Measurements from ENCODE around the gene LSS. TPM values are rescaled to one million over a fixed set of nuclear protein-coding genes. Genes with fewer than 3 reads are reported as not detected.
A peak's percentile ranks its signal among the peaks of the same experiment; 100 is the strongest.
"Not testable (repeated sequence)": the region's sequence is repeated elsewhere in the genome, so short reads cannot be mapped to it uniquely, and the experiment has no call there.

The LSS gene
- total RNA-seq, 1 experiment from 2014 or later, result 130 TPM

DNA sequence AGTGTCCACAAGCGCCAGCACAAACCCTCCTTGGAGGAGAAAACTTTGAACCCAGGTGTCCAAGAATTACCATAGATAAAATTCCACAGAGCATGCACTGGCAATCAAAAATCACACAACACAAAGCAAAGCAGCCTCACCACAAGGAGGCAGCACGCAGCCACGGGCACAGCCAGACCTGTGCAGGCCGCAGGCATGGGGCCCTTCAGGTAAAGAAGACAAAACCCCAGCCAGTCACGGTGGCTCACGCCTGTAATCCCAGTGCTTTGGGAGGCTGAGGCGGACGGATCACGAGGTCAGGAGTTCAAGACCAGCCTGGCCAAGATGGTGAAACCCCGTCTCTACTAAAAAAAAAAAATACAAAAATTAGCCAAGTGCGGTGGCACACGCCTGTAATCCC, 81.1 kb downstream of the LSS start:
- H3K36me3 ChIP-seq (ENCODE audit: insufficient read depth, low read length, poor library complexity, severe bottlenecking); intact Hi-C loops (cut with micrococcal nuclease; ENCODE audit: unreplicated experiment); POLR2A ChIA-PET (ENCODE audit: low non-redundant PET); H3K9me3 ChIP-seq (ENCODE audit: low read depth, low read length, poor library complexity, severe bottlenecking); H3K27me3 ChIP-seq (replicated peaks; ENCODE audit: insufficient read depth, low read depth, low read length, poor library complexity); H3K4me3 ChIP-seq (ENCODE audit: low read depth, low read length, poor library complexity, severe bottlenecking); H3K27ac ChIP-seq (ENCODE audit: low read depth, low read length, poor library complexity, severe bottlenecking); BruUV-seq (replicated peaks); H3K4me1 ChIP-seq (ENCODE audit: insufficient read depth, low read length, poor library complexity, severe bottlenecking): not testable (repeated sequence)
- CTCF ChIA-PET, result interaction anchor here (0.7 kb wide), 2 partner anchors 74 to 296 kb away, joined by 3 to 12 read pairs; no protein-coding TSS in a partner anchor
- peak; percentile 71 for TF ChIP-seq CTCF (conservative IDR thresholded peaks at IDR 0.05; ENCODE audit: low read depth, low read length)
- DNase-seq (ENCODE audit: low spot score), result peak; percentile 38

DNA sequence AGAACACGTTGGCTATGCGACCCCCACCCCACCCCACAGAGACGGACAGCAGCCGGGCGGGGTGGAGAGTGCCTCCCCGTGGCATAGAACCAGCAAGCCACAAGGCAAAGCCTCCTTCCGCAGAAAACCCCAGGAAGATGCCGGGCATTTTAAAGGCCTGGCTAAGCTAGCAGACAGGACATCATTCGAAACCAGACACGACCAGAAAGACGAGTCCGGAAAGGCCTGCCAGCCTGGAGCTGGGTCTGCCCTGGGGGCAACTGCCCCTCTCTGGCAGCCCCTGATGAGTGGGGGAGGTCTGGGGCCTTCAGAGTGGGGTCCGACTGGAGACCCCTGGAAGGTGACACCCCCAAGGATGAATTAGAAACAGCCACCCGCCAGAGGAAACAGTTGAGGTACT, 81.7 kb downstream of the LSS start:
- ChIA-PET POLR2A (ENCODE audit: low non-redundant PET) (no interaction called here), CTCF (no interaction called here)
- no peaks in the 10 kb centered on the region for H3K27me3 ChIP-seq (replicated peaks; ENCODE audit: insufficient read depth, low read depth, low read length, poor library complexity)
- no peak for DNase-seq (ENCODE audit: low spot score)
- no peaks in the 10 kb centered on the region for H3K4me1 ChIP-seq (ENCODE audit: insufficient read depth, low read length, poor library complexity, severe bottlenecking)
- H3K4me3 ChIP-seq (ENCODE audit: low read depth, low read length, poor library complexity, severe bottlenecking), result no peak overlapping the region
- intact Hi-C loops (cut with micrococcal nuclease; ENCODE audit: unreplicated experiment), result no loop called here
- no peaks in the 10 kb centered on the region for H3K36me3 ChIP-seq (ENCODE audit: insufficient read depth, low read length, poor library complexity, severe bottlenecking)
- no peak for TF ChIP-seq CTCF (conservative IDR thresholded peaks at IDR 0.05; ENCODE audit: low read depth, low read length)
- TF ChIP-seq EZH2 (IDR thresholded peaks at IDR 0.05; ENCODE audit: borderline replicate concordance, low read depth, low read length, poor library complexity, severe bottlenecking), result no peak
- H3K27ac ChIP-seq (ENCODE audit: low read depth, low read length, poor library complexity, severe bottlenecking), result no peak overlapping the region
- no TSS peak for BruUV-seq (replicated peaks)
- no peaks in the 10 kb centered on the region for H3K9me3 ChIP-seq (ENCODE audit: low read depth, low read length, poor library complexity, severe bottlenecking)

- Histone ChIP-seq H3K36me3 (ENCODE audit: insufficient read depth, low read length, poor library complexity, severe bottlenecking) (no peaks in the 10 kb centered on the region), H3K4me3 (ENCODE audit: low read depth, low read length, poor library complexity, severe bottlenecking) (no peak overlapping the region), H3K27me3 (replicated peaks; ENCODE audit: insufficient read depth, low read depth, low read length, poor library complexity) (no peaks in the 10 kb centered on the region), H3K27ac (ENCODE audit: low read depth, low read length, poor library complexity, severe bottlenecking) (no peak overlapping the region), H3K9me3 (ENCODE audit: low read depth, low read length, poor library complexity, severe bottlenecking) (no peaks in the 10 kb centered on the region), H3K4me1 (ENCODE audit: insufficient read depth, low read length, poor library complexity, severe bottlenecking) (no peaks in the 10 kb centered on the region)
- POLR2A ChIA-PET (ENCODE audit: low non-redundant PET), result no interaction called here
- no TSS peak for BruUV-seq (replicated peaks)
- no peak for TF ChIP-seq CTCF (conservative IDR thresholded peaks at IDR 0.05; ENCODE audit: low read depth, low read length)
- no peak for TF ChIP-seq EZH2 (IDR thresholded peaks at IDR 0.05; ENCODE audit: borderline replicate concordance, low read depth, low read length, poor library complexity, severe bottlenecking)
- intact Hi-C loops (cut with micrococcal nuclease; ENCODE audit: unreplicated experiment), result no loop called here
- CTCF ChIA-PET, result no interaction called here
- DNase-seq (ENCODE audit: low spot score), result no peak
These were observed 82.5 kb downstream of the LSS start for GRCh38 chr21:46145840-46146691.
